BE2C (cell line): ENCODE results near the gene SDHA.

Experiments used
- DNase-seq: peaks from one replicate; pipeline ENCODE4 v3.0.0-alpha.2; 2020
- H3K27me3 ChIP-seq: fragments of 250-450 bp; sonication (Bioruptor Pico); 2 replicates; pipeline ENCODE4 v1.5.1; 2020; ENCODE audit warnings: mild to moderate bottlenecking
- H3K36me3 ChIP-seq: fragments of 250-450 bp; sonication (Bioruptor Pico); 2 replicates; pipeline ENCODE4 v1.5.1; 2020; ENCODE audit warnings: mild to moderate bottlenecking
- H3K4me1 ChIP-seq: fragments of 250-450 bp; sonication (Bioruptor Pico); 2 replicates; pipeline ENCODE4 v1.5.1; 2020
- H3K4me3 ChIP-seq: 2 replicates; pipeline ENCODE4 v1.5.1; 2011; ENCODE audit warnings: low read depth, low read length
- H3K9me3 ChIP-seq: fragments of 250-450 bp; sonication (Bioruptor Pico); 2 replicates; pipeline ENCODE4 v1.5.1; 2020
- CTCF ChIP-seq: IDR thresholded peaks from 2 replicates; pipeline ENCODE4 v1.5.1; 2012; ENCODE audit warnings: mild to moderate bottlenecking, low read depth, low read length

The SDHA gene

GRCh38 chr5:305459-305858, 87.3 kb downstream of the SDHA start:
- H3K36me3 ChIP-seq: peaks cover 28% of the 10 kb centered on the region
- no peaks in the 10 kb centered on the region for H3K9me3 ChIP-seq

GRCh38 chr5:306011-306805, 88.1 kb downstream of the SDHA start:
- DNase-seq: no peak
- H3K9me3 ChIP-seq: no peaks in the 10 kb centered on the region
- H3K4me3 ChIP-seq: no peak overlapping the region
- no peak for TF ChIP-seq CTCF
- H3K36me3 ChIP-seq: peaks cover 28% of the 10 kb centered on the region
- no peaks in the 10 kb centered on the region for H3K27me3 ChIP-seq
- no peaks in the 10 kb centered on the region; the same call in 1 of the 2 replicates for H3K4me1 ChIP-seq

More at GRCh38 chr5:305459-305858, 87.3 kb downstream of the SDHA start:
- no peaks in the 10 kb centered on the region for H3K27me3 ChIP-seq
- no peak for DNase-seq
- no peaks in the 10 kb centered on the region; the same call in 1 of the 2 replicates for H3K4me1 ChIP-seq
- H3K4me3 ChIP-seq: no peak overlapping the region
- no peak for TF ChIP-seq CTCF
